ENCODE data around the gene MUC4.

DNA sequence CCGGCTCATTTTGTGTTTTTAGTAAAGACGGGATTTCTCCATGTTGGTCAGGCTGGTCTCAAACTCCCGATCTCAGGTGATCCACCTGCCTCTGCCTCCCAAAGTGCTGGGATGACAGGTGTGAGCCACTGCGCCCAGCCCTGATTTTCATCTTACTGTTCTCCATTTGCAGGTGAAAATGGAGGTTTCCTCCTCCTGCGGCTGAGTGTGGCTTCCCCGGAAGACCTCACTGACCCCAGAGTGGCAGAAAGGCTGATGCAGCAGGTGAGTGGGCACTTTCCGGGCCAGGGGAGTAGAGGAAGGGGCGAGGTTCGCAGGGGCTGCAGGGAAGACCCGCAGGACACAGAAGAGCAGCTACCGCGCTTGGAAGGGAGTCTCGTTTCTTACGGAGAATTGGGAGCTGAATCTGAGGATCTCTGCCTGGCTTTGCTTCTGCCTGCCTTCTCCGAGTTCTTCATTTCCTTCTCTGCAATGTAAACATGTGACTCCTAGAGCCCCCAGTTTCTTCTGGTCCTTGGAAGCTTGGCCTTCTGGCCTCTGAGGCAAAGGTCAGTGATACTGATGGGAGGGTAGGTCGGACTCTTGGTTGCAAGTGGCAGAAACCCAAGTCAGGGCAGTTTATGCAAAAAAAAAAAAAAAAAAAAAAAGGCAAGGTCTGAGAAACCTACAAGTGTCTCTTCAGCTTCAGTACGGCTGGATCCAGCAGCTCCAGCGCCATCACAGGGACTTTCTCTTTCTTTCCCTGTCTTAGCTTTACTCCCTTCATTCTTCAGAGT is 82.1 kb downstream of the MUC4 start:
- TF ChIP-seq, protein P1, sequence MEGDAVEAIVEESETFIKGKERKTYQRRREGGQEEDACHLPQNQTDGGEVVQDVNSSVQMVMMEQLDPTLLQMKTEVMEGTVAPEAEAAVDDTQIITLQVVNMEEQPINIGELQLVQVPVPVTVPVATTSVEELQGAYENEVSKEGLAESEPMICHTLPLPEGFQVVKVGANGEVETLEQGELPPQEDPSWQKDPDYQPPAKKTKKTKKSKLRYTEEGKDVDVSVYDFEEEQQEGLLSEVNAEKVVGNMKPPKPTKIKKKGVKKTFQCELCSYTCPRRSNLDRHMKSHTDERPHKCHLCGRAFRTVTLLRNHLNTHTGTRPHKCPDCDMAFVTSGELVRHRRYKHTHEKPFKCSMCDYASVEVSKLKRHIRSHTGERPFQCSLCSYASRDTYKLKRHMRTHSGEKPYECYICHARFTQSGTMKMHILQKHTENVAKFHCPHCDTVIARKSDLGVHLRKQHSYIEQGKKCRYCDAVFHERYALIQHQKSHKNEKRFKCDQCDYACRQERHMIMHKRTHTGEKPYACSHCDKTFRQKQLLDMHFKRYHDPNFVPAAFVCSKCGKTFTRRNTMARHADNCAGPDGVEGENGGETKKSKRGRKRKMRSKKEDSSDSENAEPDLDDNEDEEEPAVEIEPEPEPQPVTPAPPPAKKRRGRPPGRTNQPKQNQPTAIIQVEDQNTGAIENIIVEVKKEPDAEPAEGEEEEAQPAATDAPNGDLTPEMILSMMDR (IDR thresholded peaks at IDR 0.05) = no peak
- no peak for TF ChIP-seq POLR2AphosphoS5 (IDR thresholded peaks at IDR 0.05)

All from upper lobe of left lung (tissue), 4 donors.